Tibial nerve (tissue), 4 donors: ENCODE measurements around the gene DMD. TPM values are rescaled to one million over a fixed set of nuclear protein-coding genes. Genes with fewer than 3 reads are reported as not detected.

Source experiments
- DNase-seq, 2 donors: peaks; one replicate each; pipeline ENCODE4 v3.0.0-alpha.2; 2019; ENCODE audit warnings: low spot score in 2 of 2
- H3K27ac ChIP-seq, 4 donors: fragments of 200-600 bp; sonication (generic) in 3 of 4; one replicate each; pipeline ENCODE4 v1.5.1; 2017 to 2019; ENCODE audit warnings: mild to moderate bottlenecking in 1 of 4
- H3K27me3 ChIP-seq, 2 donors: fragments of 200-600 bp; sonication (generic) in 1 of 2; one replicate each; pipeline versions ENCODE4 v1.5.1 to v1.6.0; 2017 to 2019
- H3K36me3 ChIP-seq, 3 donors: fragments of 200-600 bp; sonication (generic); one replicate each; pipeline ENCODE4 v1.5.1; 2018 to 2019
- H3K4me1 ChIP-seq, 4 donors: fragments of 200-600 bp; sonication (generic) in 3 of 4; one replicate each; pipeline ENCODE4 v1.5.1; 2017 to 2019
- H3K4me3 ChIP-seq, 4 donors: fragments of 200-600 bp; sonication (generic) in 3 of 4; one replicate each; pipeline ENCODE4 v1.5.1; 2017 to 2019; ENCODE audit warnings: mild to moderate bottlenecking in 1 of 4, moderate library complexity in 1 of 4
- H3K9me3 ChIP-seq, 4 donors: fragments of 200-600 bp; sonication (generic) in 3 of 4; one replicate each; pipeline ENCODE4 v1.5.1; 2017 to 2019
- CTCF ChIP-seq, 5 experiments: fragments of 200-600 bp in 3 of 5; fragments of 450-650 bp in 2 of 5; sonication (generic) in 3 of 5; IDR thresholded peaks; one replicate each; pipeline ENCODE4 v1.5.1; 2016 to 2019; ENCODE audit warnings: antibody characterized with exemption in 5 of 5, mild to moderate bottlenecking in 3 of 5, moderate library complexity in 2 of 5
- EP300 ChIP-seq, 2 donors: sonication (generic); formaldehyde crosslinking; IDR thresholded peaks; one replicate each; pipeline ENCODE4 v1.6.1; 2017; ENCODE audit warnings: antibody characterized with exemption in 2 of 2, mild to moderate bottlenecking in 1 of 2
- POLR2A ChIP-seq, 2 donors: fragments of 450-650 bp; IDR thresholded peaks; one replicate each; pipeline ENCODE4 v1.6.1; 2017; ENCODE audit warnings: antibody characterized with exemption in 2 of 2, mild to moderate bottlenecking in 2 of 2, moderate library complexity in 2 of 2
- WGBS, 2 donors: methylation state at CpG; one replicate each; pipeline ENCODE4 v1.1.5; 2018; 5-methylcytosine and 5-hydroxymethylcytosine counted together
- total RNA-seq, 4 donors: library from RNA; depleted of rRNA; stranded (reverse); fragments of >200 nt; gene quantifications; one replicate each; pipeline ENCODE4 v1.1.0, GENCODE V29; 2016

Gene DMD
- total RNA-seq, result 100 to 1,000 TPM; 156 to 345 (median 245) TPM

GRCh38 chrX:33211356-33212260, at the start of gene DMD:
DMD (minus strand) TSS chrX:33211549; CDS start chrX:33211312, 237 bp downstream.
- 7 to 10% methylated on average over 6 of the region's 6 CpGs for WGBS, 2 donors
- peak in 1 of 2 donors; percentile 33 for DNase-seq
- Histone ChIP-seq H3K4me1 (no peaks in the 10 kb centered on the region), H3K27me3 (no peaks in the 10 kb centered on the region), H3K9me3 (no peaks in the 10 kb centered on the region), H3K4me3 (peak within 1 kb of the TSS; percentile 20 to 44 (median 25)), H3K36me3 (no peaks in the 10 kb centered on the region), H3K27ac (peak within 1 kb of the TSS in 3 of 4 donors; percentile 26 to 78 (median 61))
- TF ChIP-seq POLR2A (IDR thresholded peaks at IDR 0.05) (peak; percentile 45 to 55), EP300 (IDR thresholded peaks at IDR 0.05) (peak in 1 of 2 donors; percentile 82), CTCF (IDR thresholded peaks at IDR 0.05) (peak in 1 of 5 experiments; percentile 13)

GRCh38 chrX:33252306-33252825, 41.0 kb upstream of the DMD start:
- H3K9me3 ChIP-seq, result no peaks in the 10 kb centered on the region
- no peaks in the 10 kb centered on the region for H3K4me1 ChIP-seq
- H3K27me3 ChIP-seq, result no peaks in the 10 kb centered on the region
- TF ChIP-seq CTCF (IDR thresholded peaks at IDR 0.05) (no peak), POLR2A (IDR thresholded peaks at IDR 0.05) (no peak), EP300 (IDR thresholded peaks at IDR 0.05) (no peak)
- DNase-seq, result no peak
- no peaks in the 10 kb centered on the region for H3K36me3 ChIP-seq
- 84 to 88% methylated on average over 1 of the region's 1 CpG for WGBS, 2 donors
- no peak overlapping the region for H3K27ac ChIP-seq
- H3K4me3 ChIP-seq, result no peak overlapping the region

GRCh38 chrX:33218819-33219218, 7.5 kb upstream of the DMD start:
- WGBS, 2 donors, result 76 to 93% methylated on average over 4 of the region's 4 CpGs

GRCh38 chrX:33210156-33210555, 1.2 kb downstream of the DMD start:
- no peak for TF ChIP-seq EP300 (IDR thresholded peaks at IDR 0.05)
- TF ChIP-seq POLR2A (IDR thresholded peaks at IDR 0.05), result no peak
- DNase-seq, result no peak
- Histone ChIP-seq H3K36me3 (no peaks in the 10 kb centered on the region), H3K9me3 (no peaks in the 10 kb centered on the region), H3K4me1 (peaks cover 0 to 5% (median 0%) of the 10 kb centered on the region in 4 donors), H3K27me3 (peaks cover 0 to 11% of the 10 kb centered on the region in 2 donors), H3K27ac (peak overlapping the region in 3 of 4 donors; percentile 16 to 78 (median 61)), H3K4me3 (peak overlapping the region; percentile 20 to 44 (median 25))
- WGBS, 2 donors, result 26 to 33% methylated on average over 2 of the region's 2 CpGs

More at GRCh38 chrX:33218819-33219218, 7.5 kb upstream of the DMD start:
- H3K27me3 ChIP-seq, result no peaks in the 10 kb centered on the region
- no peaks in the 10 kb centered on the region for H3K4me1 ChIP-seq
- TF ChIP-seq CTCF (IDR thresholded peaks at IDR 0.05), result no peak
- no peak for TF ChIP-seq EP300 (IDR thresholded peaks at IDR 0.05)
- TF ChIP-seq POLR2A (IDR thresholded peaks at IDR 0.05), result no peak
- no peak overlapping the region for H3K27ac ChIP-seq
- H3K4me3 ChIP-seq, result no peak overlapping the region
- no peaks in the 10 kb centered on the region for H3K9me3 ChIP-seq
- H3K36me3 ChIP-seq, result no peaks in the 10 kb centered on the region
- DNase-seq, result no peak

- WGBS, 2 donors, result 7 to 11% methylated on average over 1 of the region's 1 CpG
- no peak for DNase-seq
- Histone ChIP-seq H3K27ac (peak overlapping the region in 2 of 4 donors; percentile 58), H3K4me3 (peak overlapping the region in 2 of 4 donors; percentile 1 to 44), H3K27me3 (peaks cover 0 to 11% of the 10 kb centered on the region in 2 donors), H3K36me3 (no peaks in the 10 kb centered on the region), H3K4me1 (peaks cover 0 to 5% (median 0%) of the 10 kb centered on the region in 4 donors), H3K9me3 (no peaks in the 10 kb centered on the region)
- TF ChIP-seq POLR2A (IDR thresholded peaks at IDR 0.05) (no peak), EP300 (IDR thresholded peaks at IDR 0.05) (no peak), CTCF (IDR thresholded peaks at IDR 0.05) (no peak)
Measured at GRCh38 chrX:33207056-33207455, 4.3 kb downstream of the DMD start.
